ENCODE data around the gene PLA2G4D. TPM values are rescaled to one million over a fixed set of nuclear protein-coding genes. Genes with fewer than 3 reads are reported as not detected.

PLA2G4D gene
- total and polyA plus RNA-seq, 2 donors (not counting 3 experiments of a cell fraction or from before 2014, with no cell fraction given), result not detected

GRCh38 chr15:42138411-42138810, 44.0 kb upstream of the PLA2G4D start:
- dilution Hi-C loops (cut with MboI; ENCODE audit: extremely low pct_ligation_motif_present, low sequenced_read_pairs), result no loop called here
- H3K79me2 ChIP-seq (ENCODE audit: control insufficient read depth, insufficient read depth, low read length), result no peaks in the 10 kb centered on the region
- no peaks in the 10 kb centered on the region for H3K9me3 ChIP-seq (replicated peaks; ENCODE audit: control insufficient read depth, insufficient read depth, low read length)
- H3K36me3 ChIP-seq (ENCODE audit: control insufficient read depth in 2 of 2, extremely low read depth in 1 of 2, insufficient read depth in 2 of 2, low read length in 2 of 2), result no peaks in the 10 kb centered on the region
- POLR2A ChIA-PET, result no interaction called here
- H3K9ac ChIP-seq (replicated peaks; ENCODE audit: extremely low read depth, insufficient read depth, low read length), result no peak overlapping the region
- CTCF ChIA-PET, result interaction anchor here (0.7 to 3.2 kb wide), 26 partner anchors 8 to 254 kb away, joined by 3 to 56 read pairs (median 6); partner anchors contain the start of gene PLA2G4F
- H3K9me1 ChIP-seq (replicated peaks; ENCODE audit: control insufficient read depth, extremely low read depth, insufficient read depth, low read length), result no peaks in the 10 kb centered on the region
- no TSS peak for BruUV-seq (replicated peaks)
- FAIRE-seq (no peak), DNase-seq (ENCODE audit: low read depth, low spot score) (no peak)
- H3K27ac ChIP-seq (ENCODE audit: insufficient read depth, low read depth, low read length), result no peak overlapping the region
- H3K4me1 ChIP-seq (ENCODE audit: control insufficient read depth, extremely low read depth, insufficient read depth, low read length), result no peaks in the 10 kb centered on the region
- H3K27me3 ChIP-seq (ENCODE audit: control insufficient read depth in 2 of 2, insufficient read depth in 2 of 2, low read length in 2 of 2), result peaks cover 4 to 10% of the 10 kb centered on the region in 2 experiments
- intact Hi-C loops (cut with micrococcal nuclease), result no loop called here
- H4K20me1 ChIP-seq (replicated peaks; ENCODE audit: control insufficient read depth, extremely low read depth, insufficient read depth, low read length), result no peaks in the 10 kb centered on the region
- no peak overlapping the region for H2AFZ ChIP-seq (ENCODE audit: low read depth, low read length)
- H3K4me2 ChIP-seq (ENCODE audit: insufficient read depth, low read length), result no peak overlapping the region
- TF ChIP-seq EZH2 (IDR thresholded peaks at IDR 0.05; ENCODE audit: borderline replicate concordance, low read depth, low read length, severe bottlenecking) (no peak), JUN (IDR thresholded peaks at IDR 0.05; ENCODE audit: borderline replicate concordance, insufficient read depth, insufficient read length, low read depth) (no peak)
- no peak overlapping the region for H3K4me3 ChIP-seq (replicated peaks in 1 of 3; ENCODE audit: insufficient read depth in 1 of 3, low read depth in 1 of 3, low read length in 3 of 3)

DNA sequence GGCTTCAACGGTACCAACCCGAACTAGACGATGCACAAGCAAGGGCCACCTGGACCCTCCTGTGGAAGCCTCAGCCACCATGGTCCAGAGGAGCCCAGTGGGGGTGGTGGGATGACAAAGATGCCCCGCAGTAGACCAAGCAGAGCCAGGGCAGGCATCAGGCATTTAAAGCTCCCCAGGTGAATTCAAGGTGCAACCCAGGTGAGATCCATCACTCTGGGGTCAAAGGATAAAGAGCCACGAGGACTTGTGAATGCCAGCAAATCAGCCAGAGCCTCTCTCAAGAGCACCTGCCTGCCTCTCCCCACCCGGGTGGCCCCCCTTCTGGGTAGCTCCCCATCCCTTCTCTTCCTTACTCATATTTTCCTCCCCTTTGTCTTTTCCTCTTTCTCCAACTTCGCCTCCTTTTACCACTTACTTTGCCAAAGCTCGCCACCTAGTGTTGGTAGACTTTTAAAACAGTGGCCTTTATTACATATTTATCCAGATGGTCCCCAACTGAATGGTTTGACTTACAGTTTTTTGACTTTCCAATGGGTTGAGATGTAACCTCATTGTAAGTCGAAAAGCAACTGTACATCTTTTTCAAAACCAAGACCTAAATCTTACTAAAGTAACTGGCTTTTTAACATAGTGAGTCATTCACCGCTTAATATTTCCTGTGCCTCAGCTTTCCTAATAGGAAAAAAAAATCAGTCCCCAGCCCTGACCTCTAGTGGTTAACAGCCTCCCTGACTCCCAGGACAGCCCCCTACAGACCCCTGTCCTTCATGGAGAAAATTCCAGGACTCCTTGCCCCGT, 43.3 kb upstream of the PLA2G4D start:
- Histone ChIP-seq H3K27ac (ENCODE audit: insufficient read depth, low read depth, low read length) (no peak overlapping the region), H3K27me3 (ENCODE audit: control insufficient read depth in 2 of 2, insufficient read depth in 2 of 2, low read length in 2 of 2) (peaks cover 4 to 10% of the 10 kb centered on the region in 2 experiments), H3K9ac (replicated peaks; ENCODE audit: extremely low read depth, insufficient read depth, low read length) (no peak overlapping the region), H3K4me3 (replicated peaks in 1 of 3; ENCODE audit: insufficient read depth in 1 of 3, low read depth in 1 of 3, low read length in 3 of 3) (no peak overlapping the region), H4K20me1 (replicated peaks; ENCODE audit: control insufficient read depth, extremely low read depth, insufficient read depth, low read length) (no peaks in the 10 kb centered on the region), H3K36me3 (ENCODE audit: control insufficient read depth in 2 of 2, extremely low read depth in 1 of 2, insufficient read depth in 2 of 2, low read length in 2 of 2) (no peaks in the 10 kb centered on the region), H3K79me2 (ENCODE audit: control insufficient read depth, insufficient read depth, low read length) (no peaks in the 10 kb centered on the region), H3K9me1 (replicated peaks; ENCODE audit: control insufficient read depth, extremely low read depth, insufficient read depth, low read length) (no peaks in the 10 kb centered on the region), H3K4me1 (ENCODE audit: control insufficient read depth, extremely low read depth, insufficient read depth, low read length) (no peaks in the 10 kb centered on the region), H2AFZ (ENCODE audit: low read depth, low read length) (no peak overlapping the region), H3K9me3 (replicated peaks; ENCODE audit: control insufficient read depth, insufficient read depth, low read length) (no peaks in the 10 kb centered on the region), H3K4me2 (ENCODE audit: insufficient read depth, low read length) (no peak overlapping the region)
- FAIRE-seq, result peak; percentile 89
- no peak for TF ChIP-seq POLR2AphosphoS5 (IDR thresholded peaks at IDR 0.05; ENCODE audit: insufficient read depth, low read depth, low read length)
- no peak for TF ChIP-seq POLR2A (IDR thresholded peaks at IDR 0.05; ENCODE audit: low read depth, low read length)
- TF ChIP-seq MYC (IDR thresholded peaks at IDR 0.05; ENCODE audit: low read depth, low read length), result no peak
- TF ChIP-seq EZH2 (IDR thresholded peaks at IDR 0.05; ENCODE audit: borderline replicate concordance, low read depth, low read length, severe bottlenecking), result no peak
- no peak for TF ChIP-seq GATA2 (IDR thresholded peaks at IDR 0.05; ENCODE audit: insufficient read depth, insufficient read length, low read depth, low read length)
- TF ChIP-seq, protein P1, sequence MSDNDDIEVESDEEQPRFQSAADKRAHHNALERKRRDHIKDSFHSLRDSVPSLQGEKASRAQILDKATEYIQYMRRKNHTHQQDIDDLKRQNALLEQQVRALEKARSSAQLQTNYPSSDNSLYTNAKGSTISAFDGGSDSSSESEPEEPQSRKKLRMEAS (IDR thresholded peaks at IDR 0.05; ENCODE audit: insufficient read depth, insufficient read length), result no peak
- TF ChIP-seq, protein P2, sequence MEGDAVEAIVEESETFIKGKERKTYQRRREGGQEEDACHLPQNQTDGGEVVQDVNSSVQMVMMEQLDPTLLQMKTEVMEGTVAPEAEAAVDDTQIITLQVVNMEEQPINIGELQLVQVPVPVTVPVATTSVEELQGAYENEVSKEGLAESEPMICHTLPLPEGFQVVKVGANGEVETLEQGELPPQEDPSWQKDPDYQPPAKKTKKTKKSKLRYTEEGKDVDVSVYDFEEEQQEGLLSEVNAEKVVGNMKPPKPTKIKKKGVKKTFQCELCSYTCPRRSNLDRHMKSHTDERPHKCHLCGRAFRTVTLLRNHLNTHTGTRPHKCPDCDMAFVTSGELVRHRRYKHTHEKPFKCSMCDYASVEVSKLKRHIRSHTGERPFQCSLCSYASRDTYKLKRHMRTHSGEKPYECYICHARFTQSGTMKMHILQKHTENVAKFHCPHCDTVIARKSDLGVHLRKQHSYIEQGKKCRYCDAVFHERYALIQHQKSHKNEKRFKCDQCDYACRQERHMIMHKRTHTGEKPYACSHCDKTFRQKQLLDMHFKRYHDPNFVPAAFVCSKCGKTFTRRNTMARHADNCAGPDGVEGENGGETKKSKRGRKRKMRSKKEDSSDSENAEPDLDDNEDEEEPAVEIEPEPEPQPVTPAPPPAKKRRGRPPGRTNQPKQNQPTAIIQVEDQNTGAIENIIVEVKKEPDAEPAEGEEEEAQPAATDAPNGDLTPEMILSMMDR (IDR thresholded peaks at IDR 0.05; ENCODE audit: extremely low read depth in 1 of 2, insufficient read depth in 1 of 2, low read depth in 1 of 2, low read length in 2 of 2), result peak; percentile 43 to 52
- TF ChIP-seq FOS (IDR thresholded peaks at IDR 0.05; ENCODE audit: borderline replicate concordance, insufficient read depth, low read length), result peak; percentile 62
- no peak for TF ChIP-seq JUN (IDR thresholded peaks at IDR 0.05; ENCODE audit: borderline replicate concordance, insufficient read depth, insufficient read length, low read depth)
- peak; percentile 66 for DNase-seq (ENCODE audit: low read depth, low spot score)
- intact Hi-C loops (cut with micrococcal nuclease) (no loop called here), dilution Hi-C loops (cut with MboI; ENCODE audit: extremely low pct_ligation_motif_present, low sequenced_read_pairs) (no loop called here)
- no TSS peak for BruUV-seq (replicated peaks)
- POLR2A ChIA-PET, result no interaction called here
- CTCF ChIA-PET, result interaction anchor here (0.7 to 3.2 kb wide), 33 partner anchors 9 to 482 kb away, joined by 3 to 56 read pairs (median 4); partner anchors contain the start of gene PLA2G4F
